ENCODE data around the gene TCF21. TPM values are rescaled to one million over a fixed set of nuclear protein-coding genes. Genes with fewer than 3 reads are reported as not detected.
"Not testable (repeated sequence)": the region's sequence is repeated elsewhere in the genome, so short reads cannot be mapped to it uniquely, and the experiment has no call there.

The TCF21 gene
- 1 to 10 TPM in 2 of 3 donors, under 1 TPM in 1; 0.78 to 7.6 (median 4.3) TPM for polyA plus RNA-seq

DNA sequence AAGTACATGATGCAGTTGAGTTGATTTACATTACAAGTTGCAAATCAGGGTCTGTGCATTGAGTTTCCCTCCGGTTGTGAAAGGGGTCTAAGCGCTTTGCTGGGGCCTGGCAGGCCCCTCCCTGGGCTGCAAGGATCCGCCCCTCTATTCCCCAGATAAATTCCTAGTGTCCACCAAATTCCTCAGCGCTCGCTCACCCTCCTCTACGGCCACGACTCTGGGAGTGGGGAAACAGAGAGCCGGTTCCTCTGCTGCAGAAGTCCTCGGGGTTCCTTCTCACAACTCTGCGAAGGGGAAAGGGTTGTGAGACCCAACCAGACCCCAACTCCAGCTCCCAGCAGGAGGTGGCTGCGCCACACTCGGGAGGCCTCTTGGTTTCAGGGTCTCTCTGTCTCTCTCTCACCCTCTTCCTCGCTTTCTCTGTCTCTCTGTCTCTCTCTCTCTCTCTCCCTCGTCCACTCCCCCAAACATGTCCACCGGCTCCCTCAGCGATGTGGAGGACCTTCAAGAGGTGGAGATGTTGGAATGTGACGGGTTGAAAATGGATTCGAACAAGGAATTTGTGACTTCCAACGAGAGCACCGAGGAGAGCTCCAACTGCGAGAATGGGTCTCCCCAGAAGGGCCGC, at the start of gene TCF21:
TSS of gene TCF21 (plus strand) at position 185 of the 628 bp plus-strand sequence. CDS start at position 470, 285 bp downstream.
- H3K27ac ChIP-seq (ENCODE audit: low read depth, low read length), result peak within 1 kb of the TSS; percentile 40
- 11 to 13% (median 11%) methylated on average over 22 of the region's 22 CpGs for WGBS, 3 donors

DNA sequence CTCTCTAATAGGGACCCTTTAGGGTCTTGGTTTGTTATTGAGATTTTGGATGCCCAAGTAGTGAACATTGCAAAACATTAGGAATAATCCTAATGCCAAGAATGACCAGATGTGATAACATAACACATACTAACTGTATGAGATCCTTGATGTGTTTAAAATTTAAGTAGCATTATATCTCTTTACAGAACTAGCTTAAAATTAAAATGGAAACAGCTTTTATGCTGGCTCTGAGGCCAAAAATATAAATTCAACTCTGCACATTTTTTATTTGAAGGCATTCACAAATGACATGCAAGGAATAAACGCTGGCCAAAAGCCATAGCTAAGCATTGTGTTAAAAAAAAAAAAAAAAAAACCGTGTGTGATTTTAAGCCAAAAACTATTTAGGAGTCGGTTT, 47.7 kb upstream of the TCF21 start:
- 42 to 50% (median 43%) methylated on average over 3 of the region's 3 CpGs for WGBS, 3 donors
- no peak overlapping the region for H3K27ac ChIP-seq (ENCODE audit: low read depth, low read length)

- H3K27ac ChIP-seq (ENCODE audit: low read depth, low read length), result no peak overlapping the region
- 89 to 95% (median 90%) methylated on average over 2 of the region's 2 CpGs for WGBS, 3 donors
Observed at GRCh38 chr6:133843098-133843497, 45.8 kb upstream of the TCF21 start.

DNA sequence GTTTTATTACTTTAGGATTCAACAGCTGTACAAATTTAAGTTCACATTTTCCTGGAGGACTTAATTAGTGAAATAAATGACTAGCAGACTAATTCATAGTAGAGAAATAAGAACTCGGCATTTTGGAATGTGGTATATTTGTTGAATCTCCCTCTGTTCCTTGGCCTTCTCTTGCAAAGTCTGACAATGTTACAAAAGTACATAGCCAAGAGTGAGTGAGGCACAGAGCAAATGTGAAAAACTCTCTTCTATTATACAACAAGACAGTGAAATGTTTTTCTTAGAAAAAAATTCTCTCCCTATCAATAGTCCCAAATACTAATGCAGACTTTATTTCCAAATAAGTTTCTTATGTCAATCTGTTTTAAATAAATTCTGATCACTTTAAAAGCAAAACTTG, 44.2 kb upstream of the TCF21 start:
- H3K27ac ChIP-seq (ENCODE audit: low read depth, low read length), result no peak overlapping the region
- WGBS, 3 donors, result 57 to 80% (median 78%) methylated on average over 1 of the region's 1 CpG

- H3K27ac ChIP-seq (ENCODE audit: low read depth, low read length), result no peak overlapping the region
- 14 to 47% (median 42%) methylated on average over 12 of the region's 12 CpGs for WGBS, 3 donors
Observed at GRCh38 chr6:133854041-133854363, 34.9 kb upstream of the TCF21 start.

DNA sequence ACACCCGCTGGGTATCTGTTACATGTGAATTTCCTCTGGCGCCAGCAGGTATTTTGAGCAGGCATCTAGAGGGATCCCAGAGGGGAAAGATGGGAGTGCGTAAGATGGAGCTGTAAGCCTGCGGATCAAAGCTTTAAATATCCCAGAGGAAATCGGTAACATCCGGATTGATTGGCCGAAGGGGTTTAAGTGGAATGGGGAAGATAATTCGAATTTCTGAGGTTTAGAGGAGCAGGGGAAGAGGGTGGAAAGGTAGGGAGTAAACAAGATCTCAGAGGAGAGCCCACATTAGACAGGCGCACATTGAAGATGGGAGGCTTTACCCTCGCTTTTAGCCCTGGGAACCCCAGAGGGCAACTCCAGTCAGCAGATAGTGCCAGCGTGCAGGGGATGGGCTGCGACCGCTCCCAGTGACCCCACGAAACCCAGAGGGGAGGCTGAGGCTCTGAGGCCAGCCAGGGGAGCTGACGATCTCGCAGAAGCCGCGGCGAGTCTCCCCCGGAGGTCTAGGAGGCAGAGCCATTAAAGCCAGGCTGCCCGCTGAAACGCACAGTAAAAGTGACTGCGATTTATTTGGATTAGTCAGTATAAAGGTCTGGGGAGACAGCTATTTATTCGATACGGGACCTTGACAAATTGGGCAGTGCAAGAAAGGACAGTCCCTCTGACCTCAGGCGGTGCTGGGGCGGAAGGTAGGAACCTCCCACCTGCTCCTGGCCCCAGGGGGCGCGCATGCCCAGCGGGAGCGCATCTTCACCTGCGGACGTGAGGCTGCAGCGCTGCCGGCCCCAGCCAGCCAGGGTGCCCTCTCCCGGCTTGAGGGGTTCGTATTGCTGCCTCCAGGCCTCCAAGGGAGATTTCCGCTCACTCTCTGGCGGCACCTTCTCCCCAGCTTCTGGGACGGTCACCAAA, 34.3 kb upstream of the TCF21 start:
- 8 to 17% (median 13%) methylated on average over 39 to 40 of the region's 40 CpGs for WGBS, 3 donors
- no peak overlapping the region for H3K27ac ChIP-seq (ENCODE audit: low read depth, low read length)

- no peak overlapping the region for H3K27ac ChIP-seq (ENCODE audit: low read depth, low read length)
- WGBS, 3 donors, result 15 to 39% (median 36%) methylated on average over 16 of the region's 16 CpGs
Observed at GRCh38 chr6:133855276-133855990, 33.5 kb upstream of the TCF21 start.

GRCh38 chr6:133855991-133856370, 32.9 kb upstream of the TCF21 start:
- WGBS, 3 donors, result 11 to 41% (median 39%) methylated on average over 3 of the region's 3 CpGs

DNA sequence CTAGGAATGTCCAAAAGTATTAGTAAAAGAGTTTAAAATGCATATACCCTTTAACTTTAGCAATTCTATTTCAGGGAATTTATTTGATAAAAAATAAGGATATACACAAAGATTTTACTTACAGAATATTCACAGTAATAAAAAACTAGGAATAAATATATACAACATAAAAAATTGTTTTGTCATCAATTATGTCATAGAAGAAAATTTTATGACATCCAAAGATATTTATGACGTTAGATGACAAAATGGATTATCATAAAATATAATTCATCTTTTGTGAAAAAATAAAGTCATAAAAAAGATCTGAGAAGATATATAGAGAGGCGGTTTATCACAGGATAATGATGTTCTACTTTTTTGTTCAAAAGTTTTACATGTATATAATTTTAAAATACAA, 32.0 kb upstream of the TCF21 start:
- whole genome bisulfite sequencing, 3 donors, result 80 to 85% (median 84%) methylated on average over 2 of the region's 2 CpGs
- no peak overlapping the region for H3K27ac ChIP-seq (ENCODE audit: low read depth, low read length)

More at GRCh38 chr6:133855991-133856370, 32.9 kb upstream of the TCF21 start:
- no peak overlapping the region for H3K27ac ChIP-seq (ENCODE audit: low read depth, low read length)

DNA sequence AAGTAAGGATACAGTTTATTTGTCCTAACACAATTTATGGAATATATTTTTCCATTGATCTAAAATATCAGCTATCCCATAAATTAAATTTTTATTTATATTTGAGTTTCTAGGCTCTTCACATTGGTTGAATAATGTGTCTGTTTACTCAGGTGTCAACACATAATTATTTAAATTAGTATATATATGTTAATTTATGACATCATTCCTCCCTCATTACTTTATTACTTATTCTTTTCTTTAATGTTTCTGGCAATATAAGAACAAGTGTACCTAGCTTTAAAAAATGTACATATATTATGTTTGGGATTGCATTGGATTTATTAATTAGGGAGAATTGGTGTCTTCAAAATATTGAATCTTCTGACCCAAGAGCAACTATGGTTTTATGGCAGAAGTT, 31.2 kb upstream of the TCF21 start:
- no peak overlapping the region for H3K27ac ChIP-seq (ENCODE audit: low read depth, low read length)

DNA sequence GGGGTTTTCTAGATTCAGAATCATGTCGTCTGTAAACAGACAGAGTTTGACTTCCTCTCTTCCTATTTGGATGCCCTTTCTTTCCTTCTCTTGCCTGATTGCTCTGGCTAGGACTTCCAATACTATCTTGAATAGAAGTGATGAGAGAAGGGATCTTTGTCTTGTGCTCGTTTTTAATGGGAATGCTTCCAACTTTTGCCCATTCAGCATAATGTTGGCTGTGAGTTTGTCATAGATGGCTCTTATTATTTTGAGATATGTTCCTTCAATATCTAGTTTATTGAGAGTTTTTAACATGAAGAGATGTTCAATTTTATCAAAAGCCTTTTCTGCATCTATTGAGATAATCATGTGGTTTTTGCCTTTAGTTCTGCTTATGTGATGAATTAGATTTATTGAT, 27.6 kb upstream of the TCF21 start:
- H3K27ac ChIP-seq (ENCODE audit: low read depth, low read length), result not testable (repeated sequence)
- 51 to 71% (median 66%) methylated on average over 2 of the region's 2 CpGs for WGBS, 3 donors

DNA sequence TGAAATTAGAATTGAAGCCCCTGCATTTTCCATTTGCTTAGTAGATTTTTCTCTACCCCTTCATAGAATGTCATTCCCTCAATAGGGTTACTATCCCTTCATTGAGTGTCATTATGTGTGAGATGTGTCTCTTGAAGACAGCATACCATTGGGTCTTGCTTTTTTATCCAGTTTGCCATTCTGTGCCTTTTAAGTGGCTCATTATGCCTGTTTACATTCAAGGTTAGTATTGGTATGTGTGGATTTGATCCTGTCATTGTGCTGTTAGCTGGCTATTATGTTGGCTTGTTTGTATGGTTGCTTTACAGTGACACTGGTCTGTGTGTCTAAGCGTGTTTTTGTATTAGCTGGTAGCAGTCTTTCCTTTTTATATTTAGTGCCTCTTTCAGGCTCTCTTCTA, 25.7 kb upstream of the TCF21 start:
- no peak overlapping the region for H3K27ac ChIP-seq (ENCODE audit: low read depth, low read length)
- 72 to 88% (median 88%) methylated on average over 1 of the region's 1 CpG for WGBS, 3 donors

DNA sequence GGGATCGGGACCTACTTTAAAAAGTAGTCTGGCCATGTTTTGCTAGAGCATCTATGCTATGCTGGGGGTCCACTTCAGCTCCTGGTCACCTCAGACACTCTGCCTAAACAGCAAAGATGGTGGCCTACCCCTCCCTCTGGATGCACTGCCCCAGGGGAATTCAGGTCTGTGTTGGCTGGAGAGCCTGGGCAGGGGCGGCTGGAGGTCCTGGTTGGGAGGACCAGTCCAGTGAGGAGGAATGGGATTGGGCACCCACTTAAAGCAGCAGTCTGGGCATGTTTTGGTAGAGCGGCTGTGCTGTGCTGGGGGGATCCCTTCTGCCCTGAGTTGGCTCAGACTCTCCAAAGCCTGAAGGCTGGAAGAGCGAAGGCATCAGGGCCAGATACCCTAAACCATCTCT, 23.2 kb upstream of the TCF21 start:
- 91 to 98% (median 95%) methylated on average over 4 of the region's 4 CpGs for WGBS, 3 donors
- no peak overlapping the region for H3K27ac ChIP-seq (ENCODE audit: low read depth, low read length)

- H3K27ac ChIP-seq (ENCODE audit: low read depth, low read length), result no peak overlapping the region
Observed at GRCh38 chr6:133871131-133871530, 17.8 kb upstream of the TCF21 start.

DNA sequence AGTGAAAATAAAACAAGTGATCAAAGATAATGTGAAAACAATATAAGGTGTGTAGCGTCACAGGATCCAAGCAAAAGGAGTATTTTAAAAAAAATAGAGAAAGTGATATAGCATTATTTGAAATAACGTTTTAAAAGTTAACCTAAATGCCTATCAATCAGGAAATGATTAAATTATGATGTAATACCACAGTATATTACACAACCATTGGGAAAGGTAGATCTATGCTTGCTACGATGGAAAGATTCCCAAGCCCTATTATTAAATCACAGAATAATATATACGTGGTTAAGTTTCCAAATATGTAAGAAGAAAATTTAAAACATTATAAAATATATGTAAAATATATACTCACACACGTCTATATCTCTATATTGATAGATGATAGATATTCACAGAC, 15.4 kb upstream of the TCF21 start:
- no peak overlapping the region for H3K27ac ChIP-seq (ENCODE audit: low read depth, low read length)
- WGBS, 3 donors, result 65 to 79% (median 69%) methylated on average over 5 of the region's 5 CpGs

DNA sequence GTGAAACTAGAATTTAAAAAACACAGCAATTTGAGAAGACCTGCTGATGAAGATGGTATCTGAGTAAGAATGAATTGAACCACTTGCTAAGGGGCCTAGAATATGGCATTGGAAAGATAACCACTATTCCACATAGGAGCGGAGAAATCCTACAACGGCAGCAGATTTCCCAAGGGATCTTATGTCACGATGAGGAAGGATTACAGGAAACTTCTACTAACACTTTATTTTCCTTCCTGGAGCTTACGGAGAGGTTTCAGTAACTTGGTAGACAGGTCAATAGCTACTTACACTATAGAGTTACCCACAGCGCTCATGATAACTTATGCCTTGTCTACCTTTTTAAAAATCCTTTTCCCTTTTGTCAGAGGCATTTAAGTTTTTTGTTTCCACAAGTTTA, 11.8 kb upstream of the TCF21 start:
- H3K27ac ChIP-seq (ENCODE audit: low read depth, low read length), result no peak overlapping the region
- WGBS, 3 donors, result 54 to 69% (median 57%) methylated on average over 5 of the region's 5 CpGs

DNA sequence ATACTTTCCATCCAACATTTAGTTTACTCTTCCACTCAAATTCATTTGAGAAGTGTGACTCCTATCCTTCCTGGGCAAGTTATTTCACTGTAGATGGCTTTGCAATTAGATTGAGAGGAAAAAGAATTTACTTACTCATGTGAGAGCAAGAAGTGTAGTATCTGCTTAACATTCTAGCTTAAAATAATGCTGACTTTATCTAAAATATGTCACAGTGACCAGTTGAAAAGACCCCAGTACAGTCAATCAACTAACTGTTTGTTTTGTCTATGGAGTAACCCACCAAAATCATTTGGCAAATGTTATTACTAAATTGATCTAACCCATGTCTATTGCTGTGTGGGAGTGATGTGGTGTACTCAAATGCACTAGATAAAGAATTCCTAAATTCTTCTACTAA, 8.9 kb upstream of the TCF21 start:
- no peak overlapping the region for H3K27ac ChIP-seq (ENCODE audit: low read depth, low read length)

GRCh38 chr6:133880896-133881295, 8.0 kb upstream of the TCF21 start:
- 81 to 87% (median 84%) methylated on average over 2 of the region's 2 CpGs for WGBS, 3 donors
- no peak overlapping the region for H3K27ac ChIP-seq (ENCODE audit: low read depth, low read length)

DNA sequence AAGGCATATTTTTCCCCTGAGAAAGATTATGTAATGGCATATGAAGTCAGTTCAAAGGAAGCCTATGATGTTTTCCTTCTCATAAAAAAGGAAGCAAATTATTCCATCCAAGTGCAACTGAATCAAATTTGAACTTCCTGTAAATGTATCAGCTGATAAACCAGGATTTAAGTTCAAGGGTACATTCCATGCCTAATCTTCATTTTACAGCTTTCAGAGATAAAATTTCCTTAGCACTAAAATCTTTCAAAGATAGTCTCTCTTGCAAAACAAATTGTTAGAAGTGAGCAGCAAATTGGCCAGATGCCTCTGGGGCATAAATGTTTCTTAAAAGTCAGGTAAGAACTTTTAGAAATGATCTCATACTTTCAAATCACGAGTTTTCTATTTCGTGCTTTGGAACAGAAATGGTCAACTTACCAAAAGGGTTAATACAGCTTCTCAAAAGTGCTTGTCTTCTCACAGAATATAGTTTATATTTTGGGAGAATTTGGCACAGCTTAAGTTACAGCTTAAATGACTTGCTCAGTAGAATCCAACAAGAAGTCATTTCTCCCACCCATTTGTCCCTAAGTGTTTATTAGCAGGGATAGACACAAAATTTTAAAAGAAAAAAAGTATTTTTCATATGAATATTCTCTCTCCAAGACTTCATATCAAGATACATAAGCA, 2.7 kb upstream of the TCF21 start:
- WGBS, 3 donors, result 41 to 64% (median 63%) methylated on average over 2 of the region's 2 CpGs
- H3K27ac ChIP-seq (ENCODE audit: low read depth, low read length), result no peak overlapping the region
